GM12875 (cell line): ENCODE measurements around the gene JMJD6.
"Not testable (repeated sequence)": the region's sequence is repeated elsewhere in the genome, so short reads cannot be mapped to it uniquely, and the experiment has no call there.

Source experiments
- H3K4me3 ChIP-seq: one replicate; pipeline ENCODE4 v1.5.1; 2011; ENCODE audit warnings: low read depth, low read length, control low read depth
- CTCF ChIP-seq: IDR thresholded peaks from 2 replicates; pipeline ENCODE4 v1.5.1; 2011; ENCODE audit warnings: low read depth, mild to moderate bottlenecking, control low read depth, inconsistent platforms, low read length, moderate library complexity, borderline replicate concordance; ENCODE audit not compliant: insufficient read depth

The JMJD6 gene

GRCh38 chr17:76752006-76752405 lies 25.6 kb upstream of the JMJD6 start:
- no peak for TF ChIP-seq CTCF
- H3K4me3 ChIP-seq: no peak overlapping the region

- no peak overlapping the region for H3K4me3 ChIP-seq
- no peak for TF ChIP-seq CTCF
Measured at GRCh38 chr17:76751416-76751993, 25.1 kb upstream of the JMJD6 start.

GRCh38 chr17:76748657-76749056 lies 22.3 kb upstream of the JMJD6 start:
- no peak for TF ChIP-seq CTCF
- H3K4me3 ChIP-seq: no peak overlapping the region

- no peak for TF ChIP-seq CTCF
- H3K4me3 ChIP-seq: no peak overlapping the region
Measured at GRCh38 chr17:76747716-76748363, 21.4 kb upstream of the JMJD6 start.

GRCh38 chr17:76745785-76746184 lies 19.4 kb upstream of the JMJD6 start:
- not testable (repeated sequence) for H3K4me3 ChIP-seq

- H3K4me3 ChIP-seq: no peak overlapping the region
- TF ChIP-seq CTCF: no peak
Measured at GRCh38 chr17:76744747-76745146, 18.3 kb upstream of the JMJD6 start.

GRCh38 chr17:76742958-76743357 lies 16.6 kb upstream of the JMJD6 start:
- TF ChIP-seq CTCF: no peak
- no peak overlapping the region for H3K4me3 ChIP-seq
